ENCODE results near the gene FLNB.

Gene FLNB

DNA sequence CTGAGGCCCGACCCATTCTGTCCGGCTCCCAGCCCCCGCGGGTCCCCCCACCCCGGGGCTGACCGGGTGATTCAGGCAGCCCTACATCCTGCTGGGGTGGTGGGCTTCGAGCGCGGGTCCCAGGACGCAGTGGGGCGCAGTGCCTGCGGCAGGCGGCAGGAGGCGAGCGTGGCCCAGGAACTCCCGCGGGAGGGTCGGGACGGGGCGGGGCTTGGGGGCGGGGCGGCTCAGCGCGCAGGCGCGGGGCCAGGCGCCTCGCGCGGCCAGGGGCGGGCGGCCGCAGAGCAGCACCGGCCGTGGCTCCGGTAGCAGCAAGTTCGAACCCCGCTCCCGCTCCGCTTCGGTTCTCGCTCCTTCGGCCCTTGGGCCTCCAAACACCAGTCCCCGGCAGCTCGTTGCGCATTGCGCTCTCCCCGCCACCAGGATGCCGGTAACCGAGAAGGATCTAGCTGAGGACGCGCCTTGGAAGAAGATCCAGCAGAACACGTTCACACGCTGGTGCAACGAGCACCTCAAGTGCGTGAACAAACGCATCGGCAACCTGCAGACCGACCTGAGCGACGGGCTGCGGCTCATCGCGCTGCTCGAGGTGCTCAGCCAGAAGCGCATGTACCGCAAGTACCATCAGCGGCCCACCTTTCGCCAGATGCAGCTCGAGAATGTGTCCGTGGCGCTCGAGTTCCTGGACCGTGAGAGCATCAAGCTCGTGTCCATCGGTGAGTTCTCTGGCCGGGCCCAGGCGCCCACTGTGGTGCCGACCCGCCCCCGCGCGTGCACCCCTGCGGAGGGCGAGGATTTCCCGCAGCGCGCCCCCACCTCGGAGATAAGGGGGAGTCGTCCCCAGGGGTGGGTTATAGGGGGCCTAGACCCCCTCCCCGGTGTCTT is at the start of gene FLNB:
Gene FLNB, plus strand, starts transcription at position 282 of the 885 bp plus-strand sequence. Its CDS starts 143 bp downstream, at position 425.
- DNase-seq: peak; percentile 81 to 82

DNA sequence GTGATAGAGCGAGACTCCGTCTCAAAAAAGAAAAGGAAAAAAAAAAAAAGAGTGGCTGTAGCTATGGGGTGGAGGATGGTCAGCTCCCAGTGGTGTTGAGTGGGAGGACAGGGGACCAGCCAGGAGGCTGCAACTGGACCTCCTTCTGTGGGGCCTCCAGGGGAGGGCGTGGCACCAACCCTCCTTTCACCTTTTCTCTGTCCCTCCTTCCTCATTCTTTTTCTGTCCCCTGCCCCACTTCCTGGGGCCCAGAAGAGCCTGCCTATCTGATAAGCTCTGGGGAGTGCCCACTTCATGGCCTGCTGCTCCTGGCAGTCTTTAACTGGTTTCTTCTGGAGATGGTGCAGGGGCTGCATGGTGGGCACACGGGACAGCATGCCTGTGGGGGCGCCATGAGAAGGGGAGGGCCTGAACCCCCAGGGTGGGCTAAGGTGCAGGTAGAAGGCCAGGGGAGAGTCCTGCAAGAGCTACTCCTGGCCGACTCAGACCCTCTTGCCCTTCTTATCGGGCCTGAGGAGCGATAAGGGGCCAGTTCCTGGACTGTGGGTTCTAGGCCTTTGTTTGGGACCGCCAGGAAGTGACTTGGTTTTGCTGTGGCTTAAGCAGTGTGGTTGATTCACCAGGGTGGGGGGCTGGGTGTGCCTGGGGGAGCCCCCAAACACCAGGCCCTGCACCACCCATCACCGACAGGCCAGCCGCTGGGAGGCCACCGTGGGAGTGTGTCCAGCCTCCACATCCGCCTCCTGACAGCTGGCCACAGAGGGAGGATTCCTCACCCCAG is 49.4 kb upstream of the FLNB start:
- no peak for DNase-seq

DNA sequence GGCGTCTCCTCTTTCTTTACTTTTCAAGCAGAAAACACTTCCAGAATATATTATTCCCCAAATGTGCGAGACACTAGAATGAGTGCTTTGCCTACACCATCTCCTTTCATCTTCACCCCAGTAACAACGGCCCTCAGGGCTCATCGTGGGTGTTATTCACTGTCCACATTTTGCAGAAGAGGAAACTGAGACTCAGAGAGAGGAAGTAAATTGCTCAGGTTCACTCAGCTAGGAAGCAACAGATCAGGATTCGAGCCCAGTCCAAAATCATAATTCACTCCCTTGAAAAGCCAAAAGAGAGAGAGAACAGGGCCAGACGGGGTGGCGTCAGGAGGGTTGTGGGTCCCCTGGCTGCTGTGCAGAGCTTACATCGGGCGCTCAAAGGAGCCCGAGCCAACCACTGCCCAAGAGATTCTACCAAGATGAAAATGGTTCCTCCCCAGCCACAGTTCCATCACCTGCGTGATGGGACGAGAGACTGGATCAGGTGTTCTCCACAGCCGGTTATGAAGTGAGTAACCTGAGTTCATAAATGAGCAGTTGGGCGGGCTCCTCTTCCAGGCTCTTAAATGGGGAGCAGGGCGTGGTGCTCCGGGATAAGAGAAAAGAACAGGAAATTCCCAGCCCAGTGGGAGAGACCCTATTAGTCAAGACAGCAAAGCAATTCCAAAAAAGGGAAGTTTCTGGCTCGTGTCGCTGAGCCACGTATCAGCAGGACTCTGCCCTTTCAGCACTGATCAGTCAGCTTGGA is 48.6 kb upstream of the FLNB start:
- no peak for DNase-seq

DNA sequence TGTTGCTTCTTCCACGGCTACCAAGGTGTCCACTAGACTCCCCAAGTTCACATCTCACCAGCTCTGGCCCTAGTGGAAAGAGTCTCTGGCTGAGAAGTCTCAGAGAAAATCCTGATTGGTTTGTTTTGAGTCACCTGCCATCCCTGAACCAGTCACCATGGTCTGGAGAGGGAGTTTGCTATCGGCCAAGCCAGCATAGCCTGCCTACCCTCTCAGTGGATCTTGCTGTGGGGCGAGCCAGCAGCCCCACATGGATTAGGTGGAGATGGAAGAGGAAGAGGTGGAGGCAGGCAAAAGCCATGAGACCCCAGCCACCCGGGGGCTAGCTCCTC is 48.1 kb upstream of the FLNB start:
- no peak for DNase-seq

DNA sequence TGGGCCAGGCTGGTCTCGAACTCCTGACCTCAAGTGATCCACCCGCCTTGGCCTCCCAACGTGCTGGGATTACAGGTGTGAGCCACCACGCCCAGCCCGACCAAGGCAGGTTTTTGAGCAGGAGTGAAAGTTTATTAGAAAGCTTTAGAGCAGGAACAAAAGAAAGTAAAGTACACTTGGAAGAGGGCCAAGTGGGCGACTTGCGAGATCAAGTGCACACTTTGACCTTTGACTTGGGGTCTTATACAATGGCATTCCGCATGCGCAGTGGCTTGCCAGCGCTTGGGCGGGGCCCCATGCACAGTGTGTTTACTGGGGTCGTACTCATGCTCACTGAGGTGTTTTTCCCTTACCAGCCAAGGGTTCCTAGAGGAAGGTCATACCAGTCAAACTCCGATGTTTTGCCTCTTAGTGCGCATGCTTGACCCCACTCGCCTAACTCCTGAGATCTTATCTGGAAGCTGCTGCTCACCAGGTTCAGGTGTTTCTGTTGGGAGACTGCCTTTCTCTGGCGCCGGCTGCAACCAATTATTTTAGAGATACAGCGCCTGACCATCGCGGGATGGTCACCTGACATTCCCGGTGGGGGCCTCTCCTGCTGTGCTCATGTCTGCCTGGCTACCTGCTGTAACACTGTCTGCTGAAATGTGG is 46.9 kb upstream of the FLNB start:
- no peak for DNase-seq

GRCh38 chr3:57961828-57962447 is 46.3 kb upstream of the FLNB start:
- DNase-seq: no peak

DNA sequence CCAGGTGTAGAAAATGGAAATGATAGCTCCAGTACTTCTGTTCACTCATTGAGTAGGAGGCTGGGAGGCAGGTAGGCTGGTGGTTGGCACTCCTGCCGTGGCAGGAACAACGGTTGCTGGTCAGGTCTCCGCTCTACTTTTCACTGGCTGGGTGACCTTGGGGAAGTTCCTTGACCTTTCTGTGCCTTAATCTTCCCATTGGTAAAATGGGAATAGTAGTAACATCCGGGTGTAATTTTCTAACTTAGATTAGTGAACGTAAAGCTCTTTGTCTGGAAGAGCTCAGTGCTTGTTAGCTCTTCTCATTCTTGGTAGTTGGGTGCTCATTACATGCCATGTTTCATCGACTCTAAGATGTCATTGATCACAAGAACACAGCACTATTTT is 45.8 kb upstream of the FLNB start:
- DNase-seq: no peak

DNA sequence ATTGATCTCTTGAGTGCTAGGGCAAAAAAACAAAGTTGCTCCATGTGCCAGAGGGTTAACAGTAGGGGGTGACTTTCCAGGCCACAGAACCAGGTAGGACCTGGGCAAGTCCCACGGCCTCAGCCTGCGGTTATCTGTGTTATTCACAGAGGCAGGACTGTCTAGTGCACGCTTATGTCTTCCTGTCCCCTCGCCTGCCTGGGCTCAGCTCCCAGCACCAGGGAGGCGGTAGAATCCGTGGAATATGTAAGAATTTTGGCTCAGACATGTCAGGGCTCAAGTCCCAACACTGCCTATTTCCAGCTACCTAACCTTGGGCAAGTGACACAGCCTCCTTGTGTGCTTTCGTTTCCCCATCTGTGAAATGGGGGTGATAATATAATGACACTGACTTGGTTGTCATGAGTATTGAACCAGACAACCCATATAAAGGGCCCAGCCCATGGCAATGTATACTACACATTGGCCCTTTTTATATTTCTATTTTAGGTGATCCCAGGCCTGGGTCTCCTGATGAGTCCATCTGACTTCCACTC is 44.3 kb upstream of the FLNB start:
- no peak for DNase-seq

GRCh38 chr3:57966829-57967228 is 41.4 kb upstream of the FLNB start:
- DNase-seq: no peak

- no peak for DNase-seq
These were observed 40.6 kb upstream of the FLNB start for GRCh38 chr3:57967590-57967989.

GRCh38 chr3:57968501-57968900 is 39.7 kb upstream of the FLNB start:
- DNase-seq: no peak

DNA sequence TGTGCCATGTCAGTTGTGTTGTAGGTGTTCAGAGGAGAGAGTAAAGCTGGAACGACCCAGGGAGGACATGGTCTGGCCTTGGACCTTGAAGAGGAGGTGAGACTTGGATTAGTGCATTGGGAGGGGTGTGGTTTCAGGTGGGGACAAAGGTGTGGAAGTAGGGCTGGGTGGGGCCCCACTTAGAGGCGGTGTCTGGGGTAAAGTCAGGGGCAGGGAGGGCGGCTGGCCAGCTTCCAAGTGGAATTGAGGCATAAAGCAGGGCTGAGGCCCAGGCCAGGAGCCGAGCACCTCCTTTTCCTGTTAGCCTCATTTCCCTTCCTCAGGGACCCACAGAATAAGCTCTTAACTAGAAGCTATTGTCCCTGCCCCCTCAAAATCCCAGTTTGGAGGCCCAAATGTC is 36.2 kb upstream of the FLNB start:
- no peak for DNase-seq

DNA sequence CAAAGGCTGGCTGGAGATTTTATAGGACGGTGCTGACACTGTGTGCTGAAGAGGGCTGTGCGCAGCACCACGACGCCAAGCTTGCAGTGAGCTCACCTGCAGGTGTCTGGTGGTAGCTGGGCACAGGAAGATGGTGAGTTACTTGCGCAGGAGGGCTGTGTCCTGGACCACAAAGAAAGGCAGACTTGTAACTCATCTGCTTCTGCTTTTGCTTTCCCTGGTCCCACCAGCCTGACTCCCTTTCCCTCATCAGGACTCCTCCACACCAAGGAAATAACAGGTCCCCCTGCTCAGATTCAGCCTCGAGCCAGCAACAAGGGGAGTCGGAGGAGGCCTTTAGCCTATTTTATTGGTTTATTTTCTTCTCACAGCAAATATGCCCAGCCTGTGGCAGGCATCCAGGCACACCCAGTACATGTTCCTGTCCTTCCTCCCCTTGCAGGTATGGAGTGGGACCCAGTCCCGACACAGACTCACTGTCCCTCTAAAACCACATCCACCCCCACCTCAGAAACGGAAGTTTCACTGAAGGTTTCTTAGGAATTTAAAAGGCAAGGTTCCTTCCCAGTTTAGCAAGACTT is 35.6 kb upstream of the FLNB start:
- no peak for DNase-seq

GRCh38 chr3:57973715-57974477 is 34.3 kb upstream of the FLNB start:
- DNase-seq: no peak

GRCh38 chr3:57974796-57975388 is 33.3 kb upstream of the FLNB start:
- DNase-seq: no peak

- DNase-seq: no peak
These were observed 30.4 kb upstream of the FLNB start for GRCh38 chr3:57977818-57978235.

- no peak for DNase-seq
These were observed 29.9 kb upstream of the FLNB start for GRCh38 chr3:57978316-57978715.

- no peak for DNase-seq
These were observed 27.8 kb upstream of the FLNB start for GRCh38 chr3:57980416-57980815.

DNA sequence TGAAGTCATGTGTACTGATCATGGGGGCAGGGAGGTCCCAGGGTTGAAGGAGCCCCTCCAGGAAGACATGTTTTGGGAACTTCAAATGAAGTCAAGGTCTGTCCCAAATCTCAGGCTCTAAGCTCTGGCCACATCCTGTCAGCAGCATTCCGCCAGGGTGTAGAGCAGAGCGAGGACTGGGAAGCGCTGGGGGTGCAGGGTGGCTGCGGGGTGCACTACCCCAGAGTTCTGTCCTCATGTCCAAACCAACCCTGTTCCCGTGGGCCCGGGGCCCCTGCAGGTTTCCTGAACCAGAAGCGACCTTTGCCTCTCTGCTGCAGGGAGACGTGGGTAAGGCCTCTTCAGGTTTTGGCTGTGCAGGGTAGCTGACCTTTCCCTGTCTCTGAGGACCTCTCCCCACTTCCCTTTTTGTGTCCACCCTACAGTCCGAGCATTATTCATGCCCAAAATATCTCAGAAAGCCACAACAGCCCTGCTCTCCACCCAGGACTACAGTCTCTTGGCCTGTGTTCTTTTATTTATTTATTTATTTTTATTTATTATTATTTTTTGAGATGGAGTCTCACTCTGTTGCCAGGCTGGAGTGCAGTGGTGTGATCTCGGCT is 26.6 kb upstream of the FLNB start:
- DNase-seq: no peak

DNA sequence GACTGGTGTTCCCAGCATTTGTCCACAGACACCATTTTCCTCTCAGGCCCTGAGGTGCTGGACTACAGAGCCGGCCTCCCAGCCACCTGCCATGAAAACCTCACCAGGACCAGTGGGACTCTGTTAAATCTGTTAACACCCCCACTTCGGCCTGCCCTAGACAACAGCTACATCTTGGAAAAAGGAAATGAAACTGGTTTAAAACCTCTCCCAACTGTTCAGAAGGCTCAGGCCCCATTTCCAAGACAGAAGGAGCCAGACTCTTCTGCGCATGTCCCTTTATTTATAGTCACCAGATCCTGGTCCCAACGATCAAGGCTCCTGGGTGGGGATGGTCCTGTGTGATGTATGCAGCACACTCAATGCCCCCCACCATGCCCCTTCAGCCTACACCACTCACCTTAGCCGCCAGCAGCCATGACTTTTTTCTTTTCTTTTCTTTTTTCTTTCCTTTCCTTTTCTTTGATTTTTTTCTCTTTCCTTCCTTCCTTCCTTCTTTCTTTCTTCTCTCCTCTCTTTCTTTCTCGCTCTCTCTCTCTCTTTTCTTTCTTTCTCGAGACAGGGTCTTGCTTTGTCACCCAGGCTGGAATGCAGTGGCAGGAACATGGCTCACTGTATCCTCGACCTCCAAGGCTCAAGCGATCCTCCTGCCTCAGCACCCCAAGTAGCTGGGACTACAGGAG is 25.5 kb upstream of the FLNB start:
- DNase-seq: no peak

Data from stimulated activated CD4-positive, alpha-beta T cell treated with anti-CD3 and anti-CD28 coated beads, Interleukin-2, amount 100 ng/mL, for 24 hours (primary cell).